Measurements from ENCODE around the gene DPYD. TPM values are rescaled to one million over a fixed set of nuclear protein-coding genes. Genes with fewer than 3 reads are reported as not detected.
A peak's percentile ranks its signal among the peaks of the same experiment; 100 is the strongest.

The DPYD gene
- total RNA-seq, 1 donor from 2014 or later: 30.1 TPM

GRCh38 chr1:97137862-97138514 is 782.8 kb downstream of the DPYD start:
- peak; percentile 65 for DNase-seq

DNA sequence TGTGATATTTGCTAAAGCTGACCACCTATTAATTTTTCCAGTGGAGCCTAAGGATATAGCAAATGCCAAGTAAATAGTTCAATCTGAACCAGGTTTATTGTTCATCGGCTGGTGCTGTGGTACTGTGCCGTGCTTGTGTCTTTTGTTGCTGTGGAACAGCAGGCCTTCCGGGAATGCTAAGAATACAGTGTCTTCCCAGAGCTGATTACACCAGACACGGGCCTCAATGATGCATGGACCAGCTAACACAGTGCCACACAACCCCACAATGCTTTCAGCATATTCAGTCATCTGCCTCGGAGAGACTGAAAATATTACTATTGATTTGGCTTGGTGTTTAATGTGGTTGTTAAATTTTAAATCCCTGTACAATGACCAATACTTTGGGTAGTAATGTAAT is 783.8 kb downstream of the DPYD start:
- no peak for DNase-seq

GRCh38 chr1:97135972-97136371 is 784.9 kb downstream of the DPYD start:
- DNase-seq: no peak

- no peak for DNase-seq
These were observed 792.4 kb downstream of the DPYD start for GRCh38 chr1:97128426-97128825.

DNA sequence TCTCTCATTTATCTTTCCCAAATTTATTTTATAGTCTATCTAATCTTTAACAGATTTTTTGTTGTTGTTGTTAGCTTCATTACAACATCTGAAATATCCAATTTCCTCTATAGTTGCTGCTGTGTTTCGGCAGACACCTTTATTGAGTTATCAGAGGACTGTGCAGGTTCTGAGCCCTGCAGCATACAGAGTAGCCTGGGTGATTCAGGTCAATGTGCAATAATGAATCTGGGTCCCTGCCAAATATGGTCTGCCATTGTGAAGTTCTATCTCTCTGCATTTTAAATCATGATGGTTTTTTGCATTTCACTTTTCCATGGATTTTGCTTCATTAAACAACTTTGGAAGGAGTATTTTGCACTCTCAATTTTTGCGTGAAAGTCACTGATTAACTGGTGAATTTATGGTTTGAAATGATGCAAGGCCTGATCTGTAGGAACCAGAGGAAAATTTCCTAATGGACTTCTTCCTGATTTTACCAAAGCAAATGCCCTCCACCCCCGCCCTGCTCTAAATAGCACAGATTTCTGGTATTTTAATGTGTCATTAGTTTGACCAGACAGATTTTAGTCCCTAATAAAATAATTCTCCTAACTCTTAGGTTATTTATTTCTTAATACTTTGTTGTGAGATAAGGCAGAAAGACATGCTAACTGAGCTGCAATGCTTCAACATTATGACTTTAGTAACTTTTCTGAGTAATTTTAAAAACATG is 797.0 kb downstream of the DPYD start:
- DNase-seq: no peak

DNA sequence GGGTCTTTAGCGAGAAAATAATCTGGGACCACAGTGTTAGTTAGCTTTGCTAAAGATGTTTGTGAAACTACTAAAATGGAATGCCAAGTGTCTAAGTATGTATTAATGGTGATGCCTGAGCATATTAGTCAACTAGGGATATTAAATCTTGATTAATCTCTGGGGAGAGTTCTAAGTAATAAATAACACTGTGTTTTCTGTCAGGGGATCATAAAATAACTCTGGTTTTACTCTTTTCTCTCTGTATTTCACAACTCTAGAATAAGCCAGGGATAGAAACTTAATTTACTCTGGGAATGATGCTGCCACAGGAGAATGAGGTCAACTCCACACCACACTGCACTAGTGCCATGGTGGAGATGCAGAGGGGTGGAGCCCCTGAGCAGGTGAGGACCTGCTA is 800.0 kb downstream of the DPYD start:
- no peak for DNase-seq

GRCh38 chr1:97119260-97120158 is 801.3 kb downstream of the DPYD start:
- DNase-seq: no peak

DNA sequence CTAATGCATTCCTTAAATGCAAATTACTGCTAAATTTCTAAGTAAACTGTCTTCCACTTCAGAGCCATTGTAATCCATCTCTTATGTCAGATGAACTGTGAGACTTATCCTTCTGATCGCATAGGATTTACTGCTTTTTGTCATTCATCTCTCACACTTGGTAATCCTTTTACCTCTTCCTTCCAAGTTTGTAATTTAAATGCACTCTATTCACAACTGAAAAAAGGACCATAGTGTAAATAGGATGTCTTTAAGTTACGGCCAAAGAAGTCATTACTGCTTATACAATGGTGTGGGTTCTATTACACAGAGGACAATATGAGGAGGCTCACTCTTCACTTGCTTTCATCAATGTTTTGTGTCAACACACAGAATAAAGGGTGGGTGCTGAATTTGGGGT is 806.0 kb downstream of the DPYD start:
- no peak for DNase-seq

DNA sequence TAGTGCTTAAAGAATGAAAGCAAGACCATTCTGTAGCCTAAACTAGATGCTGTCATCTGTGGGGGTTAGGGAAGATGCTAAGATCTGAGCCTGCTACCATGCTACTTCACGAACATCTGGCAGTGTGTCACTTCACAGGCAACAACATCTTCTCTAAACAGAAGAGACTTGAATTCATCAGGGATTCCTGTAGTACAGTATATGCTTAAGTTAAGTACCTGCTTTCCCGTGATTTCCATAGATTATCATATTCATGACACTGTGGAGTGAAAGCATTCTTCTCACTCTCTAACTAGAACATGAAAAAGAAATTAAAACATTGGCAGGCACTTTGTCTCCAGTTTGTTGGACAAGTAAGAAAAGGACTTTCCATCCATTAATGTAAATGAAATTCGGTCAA is 808.4 kb downstream of the DPYD start:
- no peak for DNase-seq

DNA sequence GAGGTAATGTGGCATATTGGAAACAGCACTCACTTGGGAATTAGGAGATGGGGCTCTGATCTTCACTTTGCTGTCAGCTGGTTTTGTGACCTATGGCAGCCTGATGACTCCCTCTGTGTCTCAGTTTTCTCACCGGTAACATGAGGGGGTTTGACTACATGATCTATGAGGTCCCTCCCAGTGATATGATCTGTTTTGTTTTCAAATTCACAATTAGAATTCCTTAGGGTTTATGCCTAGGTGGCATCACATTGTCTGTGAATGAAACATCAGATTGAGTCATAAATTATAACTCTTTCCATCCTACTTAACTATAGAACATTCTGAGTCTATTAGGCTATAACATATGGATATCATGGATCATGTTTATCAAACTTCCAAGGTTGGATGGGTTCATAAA is 812.7 kb downstream of the DPYD start:
- DNase-seq: no peak

- DNase-seq: no peak
These were observed 815.3 kb downstream of the DPYD start for GRCh38 chr1:97105531-97105930.

DNA sequence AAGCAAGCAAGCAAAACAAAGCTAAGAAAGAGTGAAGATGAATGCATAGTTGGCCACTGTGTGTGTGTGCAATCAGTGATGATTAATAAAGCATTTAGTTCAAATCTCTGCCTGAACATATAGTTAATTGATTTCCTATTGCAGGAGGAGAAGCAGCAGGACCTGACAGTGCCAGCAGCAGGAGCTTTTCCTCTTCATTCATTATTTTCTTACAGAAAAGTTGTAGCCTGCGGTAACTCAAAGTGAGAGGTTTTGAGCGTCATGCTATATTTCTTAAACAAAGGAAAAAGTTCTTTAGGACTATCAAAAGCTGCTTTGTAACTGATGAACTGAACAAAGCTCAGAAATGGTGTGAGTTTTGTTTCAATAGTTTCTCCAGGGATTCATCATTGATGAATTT is 819.3 kb downstream of the DPYD start:
- DNase-seq: no peak

GRCh38 chr1:97097404-97097925 is 823.4 kb downstream of the DPYD start:
- DNase-seq: no peak

GRCh38 chr1:97095764-97096163 is 825.1 kb downstream of the DPYD start:
- DNase-seq: no peak

DNA sequence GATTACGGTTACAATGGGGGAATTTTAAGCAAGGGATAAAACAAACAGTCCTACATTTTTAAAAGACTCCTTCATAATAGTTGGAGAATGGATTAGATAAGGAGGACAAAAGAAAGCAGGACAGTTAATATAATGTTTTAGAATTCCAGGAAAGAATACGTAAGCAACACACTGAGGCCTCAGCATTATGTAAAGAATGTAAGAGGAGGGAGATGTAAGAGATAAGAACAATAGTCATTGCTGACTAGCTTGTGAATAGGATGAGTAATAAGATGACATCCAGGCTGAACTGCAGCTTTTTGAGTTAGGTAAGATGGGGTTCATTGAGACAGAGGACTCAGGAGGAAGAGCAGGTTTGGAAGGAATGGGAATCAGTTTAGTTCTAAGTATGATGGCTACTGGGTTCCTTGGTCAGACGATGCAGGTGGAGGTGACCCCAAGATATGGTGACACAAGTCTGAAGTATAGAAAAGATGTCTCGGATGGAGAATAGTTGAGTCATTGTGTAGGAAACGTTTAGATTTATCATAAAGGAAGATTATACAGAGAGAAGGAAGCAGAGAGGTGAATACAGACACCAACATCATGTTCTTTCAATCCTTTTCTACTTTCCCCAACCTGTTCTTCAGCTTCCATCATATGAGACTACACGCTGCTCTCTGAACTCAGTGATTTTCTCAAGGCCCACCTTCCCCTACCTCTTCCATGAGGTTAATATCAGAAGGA is 826.4 kb downstream of the DPYD start:
- no peak for DNase-seq

- DNase-seq: no peak
These were observed 827.1 kb downstream of the DPYD start for GRCh38 chr1:97093741-97094140.

DNA sequence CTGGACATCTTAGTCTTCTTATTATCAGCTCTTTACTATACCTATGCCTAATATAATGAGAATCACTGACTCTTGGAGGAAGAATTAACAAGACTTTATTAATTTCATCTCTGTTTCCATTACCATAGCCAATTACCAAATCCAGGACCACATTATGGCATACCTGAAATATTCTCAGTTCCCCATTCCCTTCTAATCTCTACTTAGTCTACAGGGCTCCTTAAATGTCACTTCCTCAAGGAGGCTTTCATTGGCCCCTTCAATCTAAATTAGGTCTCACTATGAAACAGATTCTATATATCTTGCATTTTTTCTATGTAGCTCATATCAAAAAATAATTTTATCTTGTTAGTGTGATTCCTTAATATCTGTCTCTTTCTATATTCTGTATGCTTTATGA is 828.0 kb downstream of the DPYD start:
- DNase-seq: no peak

GRCh38 chr1:97091679-97092078 is 829.2 kb downstream of the DPYD start:
- no peak for DNase-seq

DNA sequence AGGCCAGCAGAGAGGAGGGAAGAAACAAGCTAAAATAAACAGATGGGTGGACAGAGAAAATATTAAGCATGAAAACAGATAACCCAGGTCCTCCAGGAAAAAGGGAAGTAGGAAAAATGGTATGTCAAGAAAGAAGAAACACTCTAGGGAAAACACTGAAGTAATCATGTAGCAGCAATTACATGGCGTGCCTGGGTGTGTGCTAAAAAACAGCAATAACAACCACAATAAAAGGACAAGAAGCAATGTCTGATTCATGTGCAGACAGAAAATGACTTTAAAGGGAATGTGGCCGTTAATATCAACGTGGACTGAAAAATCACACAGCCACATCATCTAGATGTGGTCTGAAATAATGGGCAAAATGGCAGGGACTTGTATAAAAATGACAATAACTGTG is 829.6 kb downstream of the DPYD start:
- no peak for DNase-seq

- no peak for DNase-seq
These were observed 830.1 kb downstream of the DPYD start for GRCh38 chr1:97090725-97091124.

DNA sequence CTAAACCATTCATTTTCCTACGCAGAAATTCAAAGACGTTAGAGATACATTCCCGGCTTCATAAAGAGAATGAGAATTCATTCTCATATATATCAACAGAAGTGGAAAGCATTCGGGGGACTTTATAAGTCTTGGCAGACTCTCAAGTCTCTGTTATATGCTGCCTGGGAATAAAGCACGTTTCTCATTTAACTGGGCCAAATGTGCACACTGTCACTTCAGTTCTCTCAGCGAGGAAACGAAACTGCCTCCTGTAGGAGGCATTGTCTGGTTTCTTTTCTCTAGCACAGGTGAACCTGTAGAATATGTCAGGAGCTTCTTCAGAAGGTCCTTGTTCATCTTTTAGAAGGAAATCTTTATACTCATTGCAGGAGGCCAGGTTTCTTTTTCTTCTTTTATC is 831.7 kb downstream of the DPYD start:
- DNase-seq: peak; percentile 7

- no peak for DNase-seq
These were observed 832.4 kb downstream of the DPYD start for GRCh38 chr1:97088391-97088790.

All from tongue (tissue), 2 donors.